ENCODE data around the gene DESI2.

Gene DESI2

DNA sequence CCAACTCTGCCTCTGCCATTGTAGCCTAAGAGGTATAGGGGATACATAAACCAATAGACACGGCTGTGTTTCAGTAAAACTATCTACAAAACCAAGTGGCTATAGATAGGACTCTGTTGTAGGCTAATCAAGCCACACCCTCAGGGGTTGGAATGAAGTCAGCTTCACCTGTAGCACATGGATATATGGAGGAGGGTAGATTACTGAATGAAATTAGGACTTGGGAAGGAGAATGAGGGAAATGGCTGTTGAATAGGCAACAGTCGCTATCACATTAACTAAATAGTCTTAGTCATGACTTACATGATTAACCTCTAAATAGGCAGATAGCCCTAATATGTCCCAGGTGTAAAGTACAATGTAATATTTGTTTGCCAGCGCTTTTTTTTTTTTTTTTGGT, 49.7 kb downstream of the DESI2 start:
- Histone ChIP-seq H3K4me3 (ENCODE audit: low read depth, low read length) (no peak overlapping the region), H3K36me3 (ENCODE audit: control insufficient read depth in 2 of 2, insufficient read depth in 1 of 2, low read length in 2 of 2) (peaks cover 25 to 42% of the 10 kb centered on the region in 2 experiments), H3K9me3 (ENCODE audit: control insufficient read depth, insufficient read depth, low read depth, low read length) (no peaks in the 10 kb centered on the region; the same call in 1 of the 2 replicates), H3K27ac (ENCODE audit: extremely low read depth, low read depth, low read length) (no peak overlapping the region), H3K4me1 (ENCODE audit: control insufficient read depth, insufficient read depth, low read length) (peaks cover 15% of the 10 kb centered on the region)
- TF ChIP-seq ZSCAN16 (tag by site-specific recombination; IDR thresholded peaks at IDR 0.05) (no peak), ZNF211 (tag by site-specific recombination; IDR thresholded peaks at IDR 0.05; ENCODE audit: low read depth) (no peak), ZNF449 (tag by site-specific recombination; IDR thresholded peaks at IDR 0.05) (no peak), SCRT1 (tag by site-specific recombination; IDR thresholded peaks at IDR 0.05; ENCODE audit: borderline replicate concordance) (peak; percentile 64; the same call in 1 of the 2 replicates), SCRT2 (tag by site-specific recombination; IDR thresholded peaks at IDR 0.05) (peak; percentile 57; the same call in 1 of the 2 replicates), GFI1B (tag by site-specific recombination; IDR thresholded peaks at IDR 0.05) (no peak)
- TF ChIP-seq, protein P1, sequence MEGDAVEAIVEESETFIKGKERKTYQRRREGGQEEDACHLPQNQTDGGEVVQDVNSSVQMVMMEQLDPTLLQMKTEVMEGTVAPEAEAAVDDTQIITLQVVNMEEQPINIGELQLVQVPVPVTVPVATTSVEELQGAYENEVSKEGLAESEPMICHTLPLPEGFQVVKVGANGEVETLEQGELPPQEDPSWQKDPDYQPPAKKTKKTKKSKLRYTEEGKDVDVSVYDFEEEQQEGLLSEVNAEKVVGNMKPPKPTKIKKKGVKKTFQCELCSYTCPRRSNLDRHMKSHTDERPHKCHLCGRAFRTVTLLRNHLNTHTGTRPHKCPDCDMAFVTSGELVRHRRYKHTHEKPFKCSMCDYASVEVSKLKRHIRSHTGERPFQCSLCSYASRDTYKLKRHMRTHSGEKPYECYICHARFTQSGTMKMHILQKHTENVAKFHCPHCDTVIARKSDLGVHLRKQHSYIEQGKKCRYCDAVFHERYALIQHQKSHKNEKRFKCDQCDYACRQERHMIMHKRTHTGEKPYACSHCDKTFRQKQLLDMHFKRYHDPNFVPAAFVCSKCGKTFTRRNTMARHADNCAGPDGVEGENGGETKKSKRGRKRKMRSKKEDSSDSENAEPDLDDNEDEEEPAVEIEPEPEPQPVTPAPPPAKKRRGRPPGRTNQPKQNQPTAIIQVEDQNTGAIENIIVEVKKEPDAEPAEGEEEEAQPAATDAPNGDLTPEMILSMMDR (tag by site-specific recombination; IDR thresholded peaks at IDR 0.05), result no peak
- CTCF ChIA-PET, result interaction anchor here (0.6 kb wide), 1 partner anchor 46 kb away, joined by 3 read pairs; no protein-coding TSS in a partner anchor
- POLR2A ChIA-PET, result no interaction called here

DNA sequence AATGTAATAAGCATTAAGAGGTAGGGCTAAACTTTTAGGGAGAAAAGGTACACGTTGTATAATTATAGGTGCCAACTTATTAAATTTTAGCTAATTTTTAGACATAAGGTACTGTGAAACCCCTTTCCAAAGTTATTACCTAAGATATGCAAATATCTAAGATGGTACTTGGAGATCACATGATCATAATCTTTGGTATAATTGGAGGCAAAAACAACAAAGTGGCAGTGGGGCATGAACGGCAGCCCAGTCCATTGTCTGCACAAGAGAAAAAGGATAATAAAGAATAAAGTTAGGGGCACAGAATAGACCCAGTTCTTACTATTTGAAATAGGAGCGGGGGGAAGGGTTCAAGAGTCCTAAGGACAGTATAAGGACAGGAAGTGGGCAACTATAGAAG, 51.2 kb downstream of the DESI2 start:
- Histone ChIP-seq H3K4me3 (ENCODE audit: low read depth, low read length) (no peak overlapping the region), H3K36me3 (ENCODE audit: control insufficient read depth in 2 of 2, insufficient read depth in 1 of 2, low read length in 2 of 2) (peaks cover 25 to 28% of the 10 kb centered on the region in 2 experiments), H3K9me3 (ENCODE audit: control insufficient read depth, insufficient read depth, low read depth, low read length) (no peaks in the 10 kb centered on the region; the same call in 1 of the 2 replicates), H3K4me1 (ENCODE audit: control insufficient read depth, insufficient read depth, low read length) (peaks cover 15% of the 10 kb centered on the region), H3K27ac (ENCODE audit: extremely low read depth, low read depth, low read length) (no peak overlapping the region)
- CTCF ChIA-PET, result no interaction called here
- POLR2A ChIA-PET, result interaction anchor here (0.5 kb wide), 1 partner anchor 70 kb away, joined by 3 read pairs; no protein-coding TSS in a partner anchor
- TF ChIP-seq ZNF133 (tag by site-specific recombination; IDR thresholded peaks at IDR 0.05) (peak; percentile 84), ZNF391 (tag by site-specific recombination; IDR thresholded peaks at IDR 0.05; ENCODE audit: borderline replicate concordance, low read depth) (no peak)

DNA sequence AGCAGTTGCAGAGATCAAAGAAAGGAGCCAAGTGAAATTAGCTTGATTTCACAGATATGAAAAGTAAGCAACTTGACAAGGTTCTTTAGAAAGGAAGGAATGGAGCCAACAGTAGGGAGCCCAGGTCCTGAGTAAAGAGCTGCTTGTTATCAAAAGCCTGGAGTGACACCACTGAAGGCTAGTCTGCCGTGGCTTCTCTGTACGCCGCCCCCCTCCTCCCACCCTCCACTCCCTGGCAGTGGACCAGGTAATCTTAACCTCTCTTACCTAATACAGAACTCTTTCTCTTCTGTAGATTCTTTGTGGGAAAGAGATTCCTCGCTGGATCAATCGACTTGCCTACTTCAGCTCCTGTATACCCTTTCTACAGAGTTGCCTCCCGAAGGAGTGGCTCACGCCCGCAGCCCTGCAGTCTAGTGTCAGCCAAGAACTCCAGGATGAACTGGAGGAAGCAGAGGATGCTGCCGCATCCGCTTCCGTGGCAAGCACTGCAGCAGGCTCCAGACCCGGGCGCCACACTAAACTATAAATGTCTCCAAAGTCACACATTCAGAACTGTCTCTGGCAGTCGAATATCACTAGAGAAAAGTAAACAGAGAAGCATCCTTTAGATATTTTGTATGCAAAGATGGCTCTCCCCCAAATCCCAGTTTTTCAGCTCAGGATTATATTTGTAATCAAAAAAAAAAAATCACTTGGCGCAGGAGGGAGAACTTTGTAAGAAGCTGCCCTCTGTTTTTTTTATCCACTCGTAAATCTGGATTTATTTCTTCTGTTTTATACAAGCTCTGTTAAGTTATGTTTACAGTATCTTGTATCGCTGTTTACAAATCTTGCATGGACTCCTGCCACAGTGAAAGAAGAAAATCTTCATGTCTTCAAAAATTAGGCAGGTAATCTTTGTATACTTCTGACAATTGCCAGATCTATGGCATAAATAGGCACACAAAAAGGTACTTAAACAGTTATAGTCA, 52.6 kb downstream of the DESI2 start:
- peaks cover 17% of the 10 kb centered on the region in 2 experiments for H3K36me3 ChIP-seq (ENCODE audit: control insufficient read depth in 2 of 2, insufficient read depth in 1 of 2, low read length in 2 of 2)
- no peaks in the 10 kb centered on the region; the same call in 1 of the 2 replicates for H3K9me3 ChIP-seq (ENCODE audit: control insufficient read depth, insufficient read depth, low read depth, low read length)
- H3K4me1 ChIP-seq (ENCODE audit: control insufficient read depth, insufficient read depth, low read length), result peaks cover 15% of the 10 kb centered on the region
- ChIA-PET CTCF (interaction anchor here (0.7 to 1.1 kb wide), 4 partner anchors 14 to 102 kb away, joined by 3 read pairs; no protein-coding TSS in a partner anchor), POLR2A (interaction anchor here (0.5 to 1.0 kb wide), 2 partner anchors 16 to 201 kb away, joined by 3 to 4 read pairs; no protein-coding TSS in a partner anchor)
- H3K27ac ChIP-seq (ENCODE audit: extremely low read depth, low read depth, low read length), result no peak overlapping the region
- H3K4me3 ChIP-seq (ENCODE audit: low read depth, low read length), result no peak overlapping the region
- TF ChIP-seq REPIN1 (tag by site-specific recombination; IDR thresholded peaks at IDR 0.05; ENCODE audit: low read depth) (no peak), SCRT2 (tag by site-specific recombination; IDR thresholded peaks at IDR 0.05) (no peak), ZNF350 (tag by site-specific recombination; IDR thresholded peaks at IDR 0.05) (no peak), ZSCAN23 (tag by site-specific recombination; IDR thresholded peaks at IDR 0.05) (no peak), ZNF341 (tag by site-specific recombination; IDR thresholded peaks at IDR 0.05; ENCODE audit: low read depth) (no peak), OSR2 (tag by site-specific recombination; IDR thresholded peaks at IDR 0.05) (0 out of 2 replicates have a peak, but pooled peaks have one; percentile 25), BCL11A (tag by site-specific recombination; IDR thresholded peaks at IDR 0.05; ENCODE audit: low read depth) (no peak), ZFP3 (tag by site-specific recombination; IDR thresholded peaks at IDR 0.05; ENCODE audit: low read depth) (no peak)
- TF ChIP-seq, protein P2, sequence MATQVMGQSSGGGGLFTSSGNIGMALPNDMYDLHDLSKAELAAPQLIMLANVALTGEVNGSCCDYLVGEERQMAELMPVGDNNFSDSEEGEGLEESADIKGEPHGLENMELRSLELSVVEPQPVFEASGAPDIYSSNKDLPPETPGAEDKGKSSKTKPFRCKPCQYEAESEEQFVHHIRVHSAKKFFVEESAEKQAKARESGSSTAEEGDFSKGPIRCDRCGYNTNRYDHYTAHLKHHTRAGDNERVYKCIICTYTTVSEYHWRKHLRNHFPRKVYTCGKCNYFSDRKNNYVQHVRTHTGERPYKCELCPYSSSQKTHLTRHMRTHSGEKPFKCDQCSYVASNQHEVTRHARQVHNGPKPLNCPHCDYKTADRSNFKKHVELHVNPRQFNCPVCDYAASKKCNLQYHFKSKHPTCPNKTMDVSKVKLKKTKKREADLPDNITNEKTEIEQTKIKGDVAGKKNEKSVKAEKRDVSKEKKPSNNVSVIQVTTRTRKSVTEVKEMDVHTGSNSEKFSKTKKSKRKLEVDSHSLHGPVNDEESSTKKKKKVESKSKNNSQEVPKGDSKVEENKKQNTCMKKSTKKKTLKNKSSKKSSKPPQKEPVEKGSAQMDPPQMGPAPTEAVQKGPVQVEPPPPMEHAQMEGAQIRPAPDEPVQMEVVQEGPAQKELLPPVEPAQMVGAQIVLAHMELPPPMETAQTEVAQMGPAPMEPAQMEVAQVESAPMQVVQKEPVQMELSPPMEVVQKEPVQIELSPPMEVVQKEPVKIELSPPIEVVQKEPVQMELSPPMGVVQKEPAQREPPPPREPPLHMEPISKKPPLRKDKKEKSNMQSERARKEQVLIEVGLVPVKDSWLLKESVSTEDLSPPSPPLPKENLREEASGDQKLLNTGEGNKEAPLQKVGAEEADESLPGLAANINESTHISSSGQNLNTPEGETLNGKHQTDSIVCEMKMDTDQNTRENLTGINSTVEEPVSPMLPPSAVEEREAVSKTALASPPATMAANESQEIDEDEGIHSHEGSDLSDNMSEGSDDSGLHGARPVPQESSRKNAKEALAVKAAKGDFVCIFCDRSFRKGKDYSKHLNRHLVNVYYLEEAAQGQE (tag by site-specific recombination; IDR thresholded peaks at IDR 0.05), result no peak
- TF ChIP-seq, protein P3, sequence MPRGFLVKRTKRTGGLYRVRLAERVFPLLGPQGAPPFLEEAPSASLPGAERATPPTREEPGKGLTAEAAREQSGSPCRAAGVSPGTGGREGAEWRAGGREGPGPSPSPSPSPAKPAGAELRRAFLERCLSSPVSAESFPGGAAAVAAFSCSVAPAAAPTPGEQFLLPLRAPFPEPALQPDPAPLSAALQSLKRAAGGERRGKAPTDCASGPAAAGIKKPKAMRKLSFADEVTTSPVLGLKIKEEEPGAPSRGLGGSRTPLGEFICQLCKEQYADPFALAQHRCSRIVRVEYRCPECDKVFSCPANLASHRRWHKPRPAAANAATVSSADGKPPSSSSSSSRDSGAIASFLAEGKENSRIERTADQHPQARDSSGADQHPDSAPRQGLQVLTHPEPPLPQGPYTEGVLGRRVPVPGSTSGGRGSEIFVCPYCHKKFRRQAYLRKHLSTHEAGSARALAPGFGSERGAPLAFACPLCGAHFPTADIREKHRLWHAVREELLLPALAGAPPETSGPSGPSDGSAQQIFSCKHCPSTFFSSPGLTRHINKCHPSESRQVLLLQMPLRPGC (tag by site-specific recombination; IDR thresholded peaks at IDR 0.05), result no peak

All from HEK293 (cell line).